GM21825 (cell line): Measurements from ENCODE around the gene PPARG.
"Not testable (repeated sequence)": the region's sequence is repeated elsewhere in the genome, so short reads cannot be mapped to it uniquely, and the experiment has no call there.

Experiments
- ATAC-seq: cut with Tn5 transposase; IDR thresholded peaks from one replicate; pipeline ENCODE4 v1.9.1; 2021; ENCODE audit warnings: mild to moderate bottlenecking, moderate library complexity; ENCODE audit not compliant: unreplicated experiment

PPARG gene

GRCh38 chr3:12288182-12289129, at the start of gene PPARG:
TSS of gene PPARG (plus strand) at chr3:12289070. CDS start at chr3:12379712, 90,642 bp downstream.
- ATAC-seq = no peak

GRCh38 chr3:12239301-12239700, 49.6 kb upstream of the PPARG start:
- no peak for ATAC-seq

GRCh38 chr3:12242772-12243171, 46.1 kb upstream of the PPARG start:
- ATAC-seq = no peak

- ATAC-seq = no peak
Observed at GRCh38 chr3:12246497-12247163, 42.2 kb upstream of the PPARG start.

- ATAC-seq = no peak
Observed at GRCh38 chr3:12247411-12247810, 41.5 kb upstream of the PPARG start.

GRCh38 chr3:12249519-12249918, 39.4 kb upstream of the PPARG start:
- ATAC-seq = no peak

GRCh38 chr3:12252889-12253288, 36.0 kb upstream of the PPARG start:
- no peak for ATAC-seq

GRCh38 chr3:12253516-12254343, 35.1 kb upstream of the PPARG start:
- no peak for ATAC-seq

- no peak for ATAC-seq
Observed at GRCh38 chr3:12255393-12255792, 33.5 kb upstream of the PPARG start.

- ATAC-seq = no peak
Observed at GRCh38 chr3:12258911-12259310, 30.0 kb upstream of the PPARG start.

GRCh38 chr3:12262173-12262572, 26.7 kb upstream of the PPARG start:
- ATAC-seq = not testable (repeated sequence)

GRCh38 chr3:12265508-12265907, 23.4 kb upstream of the PPARG start:
- ATAC-seq = no peak

- ATAC-seq = no peak
Observed at GRCh38 chr3:12266038-12266437, 22.8 kb upstream of the PPARG start.

- no peak for ATAC-seq
Observed at GRCh38 chr3:12267376-12268030, 21.4 kb upstream of the PPARG start.

GRCh38 chr3:12268049-12268735, 20.7 kb upstream of the PPARG start:
- ATAC-seq = no peak

- no peak for ATAC-seq
Observed at GRCh38 chr3:12270976-12271375, 17.9 kb upstream of the PPARG start.

- ATAC-seq = peak; percentile 93
Observed at GRCh38 chr3:12273045-12273695, 15.7 kb upstream of the PPARG start.

GRCh38 chr3:12275974-12276650, 12.8 kb upstream of the PPARG start:
- ATAC-seq = no peak

GRCh38 chr3:12276827-12277226, 12.0 kb upstream of the PPARG start:
- not testable (repeated sequence) for ATAC-seq
